GF-D8 (cell line): ENCODE data around the gene AIFM3.
"Not testable (repeated sequence)": the region's sequence is repeated elsewhere in the genome, so short reads cannot be mapped to it uniquely, and the experiment has no call there.

Source experiments
- DNase-seq: peaks from one replicate; lab custom pipeline; 2025; lab: John Stamatoyannopoulos, UW

Gene AIFM3

GRCh38 chr22:20940904-20941385 lies 26.1 kb upstream of the AIFM3 start:
- DNase-seq = no peak

DNA sequence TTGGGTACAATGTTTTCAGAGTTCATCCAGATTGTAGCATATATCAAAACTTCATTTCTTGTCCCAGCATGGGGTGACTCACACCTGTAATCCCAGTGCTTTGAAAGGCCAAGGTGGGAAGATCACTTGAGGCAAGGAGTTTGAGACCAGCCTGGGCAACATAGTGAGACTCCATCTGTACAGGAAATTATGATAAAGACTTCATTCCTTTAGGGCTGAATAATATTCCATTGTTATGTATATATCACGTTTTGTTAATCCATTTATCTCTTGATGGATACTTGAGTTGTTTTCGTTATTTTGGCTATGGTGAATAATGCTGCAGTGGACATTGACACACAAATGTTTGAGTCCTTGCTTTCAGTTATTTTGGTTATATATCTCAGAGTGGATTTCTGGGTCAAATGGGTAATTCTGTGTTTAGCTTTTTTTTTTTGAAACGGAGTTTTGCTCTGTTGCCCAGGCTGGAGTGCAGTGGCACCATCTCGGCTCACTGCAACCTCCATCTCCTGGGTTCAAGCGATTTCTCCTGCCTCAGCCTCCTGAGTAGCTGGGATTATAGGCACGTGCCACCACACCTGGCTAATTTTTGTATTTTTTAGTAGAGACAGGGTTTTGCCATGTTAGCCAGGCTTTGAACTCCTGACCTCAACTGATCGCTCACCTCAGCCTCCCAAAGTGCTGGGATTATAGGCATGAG lies 24.7 kb upstream of the AIFM3 start:
- DNase-seq = not testable (repeated sequence)

DNA sequence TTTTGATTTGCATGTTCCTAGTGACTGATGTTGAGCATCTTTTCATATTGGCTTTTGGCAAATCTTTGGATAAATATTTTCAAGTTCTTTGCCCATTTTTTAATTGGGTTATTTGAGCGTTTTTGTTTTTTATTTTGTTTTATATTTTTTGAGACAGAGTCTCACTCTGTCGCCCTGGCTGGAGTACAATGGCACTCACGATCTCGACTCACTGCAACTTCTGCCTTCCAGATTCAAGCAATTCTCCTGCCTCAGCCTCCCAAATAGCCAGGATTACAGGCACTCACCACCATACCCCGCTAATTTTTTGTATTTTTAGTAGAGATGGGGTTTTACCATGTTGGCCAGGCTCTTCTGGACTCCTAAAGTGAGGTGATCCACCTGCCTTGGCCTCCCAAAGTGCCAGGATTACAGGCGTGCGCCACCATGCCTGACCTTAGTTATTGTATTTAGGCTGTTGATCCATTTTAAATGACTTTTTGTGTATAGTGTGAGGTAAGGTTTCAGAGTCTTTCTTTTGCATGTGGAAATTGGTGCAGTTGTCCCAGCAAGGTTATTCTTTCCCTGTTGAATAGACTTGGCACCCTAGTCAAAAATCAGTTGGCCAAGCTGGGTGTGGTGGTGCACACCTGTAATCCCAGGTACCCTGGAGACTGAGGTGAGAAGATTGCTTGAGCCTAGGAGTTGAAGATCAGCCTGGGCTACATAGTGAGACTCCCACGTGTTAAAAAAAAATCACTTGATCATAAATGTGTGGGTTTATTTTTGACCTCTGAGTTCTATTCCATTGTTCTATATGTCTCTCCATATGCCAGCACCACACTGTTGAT lies 23.7 kb upstream of the AIFM3 start:
- no peak for DNase-seq

DNA sequence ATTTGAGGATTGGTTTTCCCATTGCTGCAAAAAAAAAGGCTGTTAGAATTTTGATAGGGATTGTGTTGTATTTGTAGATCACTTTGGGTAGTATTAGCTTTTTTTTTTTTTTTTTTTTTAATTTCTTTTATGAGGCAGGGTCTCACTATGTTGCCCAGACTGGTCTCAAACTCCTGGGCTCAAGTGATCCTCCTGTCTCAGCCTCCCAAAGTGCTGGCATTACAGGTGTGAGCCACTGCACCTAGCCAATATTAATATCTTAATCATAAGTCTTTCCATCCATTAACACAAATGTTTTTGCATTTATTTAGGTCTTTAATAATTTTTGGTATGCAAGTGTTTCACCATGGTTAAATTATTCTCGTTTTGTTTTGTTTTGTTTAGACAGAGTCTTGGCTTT lies 23.0 kb upstream of the AIFM3 start:
- DNase-seq = no peak

DNA sequence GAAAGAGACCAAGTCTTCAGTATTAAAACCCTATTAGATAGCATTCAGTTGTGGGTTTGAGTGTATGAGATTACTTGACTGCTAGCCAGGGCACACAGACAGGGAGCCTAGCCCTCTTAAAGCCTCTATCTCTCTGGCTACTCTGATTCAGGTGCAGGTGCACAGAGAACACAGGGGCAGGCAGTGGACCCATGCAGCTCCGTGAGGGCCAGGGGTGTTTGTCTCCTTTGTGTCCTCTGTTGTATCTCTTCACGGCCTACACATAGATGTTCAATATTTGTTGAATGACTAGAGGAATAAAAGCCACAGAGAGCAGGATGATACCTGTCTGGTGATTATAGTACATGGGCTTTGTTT lies 21.5 kb upstream of the AIFM3 start:
- DNase-seq = no peak

DNA sequence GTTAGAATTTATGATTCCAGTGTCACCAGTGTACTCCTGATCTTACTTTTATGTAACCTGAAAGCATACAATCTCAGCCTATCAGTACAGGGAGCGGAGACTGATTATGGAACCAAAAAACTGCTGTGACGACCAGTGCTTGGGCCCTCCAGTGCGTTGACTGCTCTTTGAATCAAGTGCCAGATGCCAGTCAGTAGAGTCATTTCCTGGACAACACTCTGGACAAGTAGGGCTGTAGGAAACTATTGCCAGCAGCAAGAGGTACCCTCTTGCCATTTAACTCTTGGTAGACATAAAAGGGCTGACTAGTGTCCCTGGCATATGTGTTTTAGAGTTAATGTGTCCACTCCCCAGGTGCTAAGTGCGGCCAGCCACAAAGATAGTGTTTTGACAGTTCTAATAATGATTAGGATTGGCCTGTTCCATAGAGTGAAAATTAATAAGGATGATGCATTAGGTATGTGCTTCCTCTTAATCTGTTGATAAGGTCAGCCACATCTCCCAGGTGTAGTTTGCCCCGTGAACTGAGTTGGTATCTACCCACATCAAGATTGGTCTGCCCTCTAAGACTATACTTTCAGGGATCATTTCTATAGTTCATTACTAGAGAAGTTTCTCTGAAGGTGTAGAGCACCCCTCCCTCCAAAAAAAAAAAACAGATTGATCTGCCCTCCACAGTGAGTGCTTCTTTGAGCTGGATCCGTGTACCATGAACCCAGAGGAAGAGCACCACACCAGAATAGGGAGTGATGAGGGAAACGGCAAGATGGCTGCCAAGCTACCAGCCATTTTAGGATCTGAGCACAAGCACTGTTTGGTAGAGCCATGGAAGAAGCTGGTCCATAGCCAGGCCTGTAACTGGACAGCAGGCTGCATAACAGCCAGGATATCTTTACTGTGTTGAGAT lies 20.7 kb upstream of the AIFM3 start:
- DNase-seq = no peak

DNA sequence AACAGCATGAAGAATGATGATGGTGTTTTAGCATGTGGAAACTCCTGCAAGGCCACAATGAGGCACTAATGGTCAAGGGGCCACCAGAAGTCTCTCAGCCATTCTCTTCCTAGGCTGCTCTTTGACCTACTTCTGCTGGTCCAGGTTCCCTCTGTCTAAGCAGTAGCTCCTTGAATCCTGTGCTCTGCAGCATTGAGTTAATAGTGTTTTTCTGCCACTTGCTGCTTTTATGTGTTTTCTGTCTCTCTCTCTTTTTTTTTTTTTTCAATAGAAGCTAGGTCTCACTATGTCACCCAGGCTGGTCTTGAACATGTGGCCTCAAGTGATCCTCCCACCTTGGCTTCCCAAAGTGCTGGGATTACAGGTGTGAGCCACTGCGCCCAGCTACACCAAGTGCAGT lies 20.1 kb upstream of the AIFM3 start:
- no peak for DNase-seq

DNA sequence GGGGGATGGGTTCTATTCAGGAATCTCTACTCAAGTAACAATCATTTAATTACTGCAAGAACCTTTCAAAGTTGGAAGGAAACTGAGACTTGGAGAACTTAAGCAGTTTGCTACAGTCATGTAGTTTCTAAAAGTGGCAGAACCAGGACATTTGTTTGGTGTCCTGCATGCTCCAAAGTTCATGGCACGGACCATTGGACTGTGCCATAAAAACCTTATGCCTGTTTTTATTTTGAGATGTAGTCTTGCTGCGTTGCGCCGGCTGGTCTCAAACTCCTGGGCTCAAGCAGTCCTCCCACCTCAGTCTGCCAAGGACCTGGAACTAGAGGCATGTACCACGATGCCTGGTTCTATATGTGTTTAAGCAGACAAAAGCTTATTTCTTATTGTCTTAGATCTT lies 18.6 kb upstream of the AIFM3 start:
- DNase-seq = no peak

- DNase-seq = no peak
Observed at GRCh38 chr22:20948989-20949388, 18.1 kb upstream of the AIFM3 start.

DNA sequence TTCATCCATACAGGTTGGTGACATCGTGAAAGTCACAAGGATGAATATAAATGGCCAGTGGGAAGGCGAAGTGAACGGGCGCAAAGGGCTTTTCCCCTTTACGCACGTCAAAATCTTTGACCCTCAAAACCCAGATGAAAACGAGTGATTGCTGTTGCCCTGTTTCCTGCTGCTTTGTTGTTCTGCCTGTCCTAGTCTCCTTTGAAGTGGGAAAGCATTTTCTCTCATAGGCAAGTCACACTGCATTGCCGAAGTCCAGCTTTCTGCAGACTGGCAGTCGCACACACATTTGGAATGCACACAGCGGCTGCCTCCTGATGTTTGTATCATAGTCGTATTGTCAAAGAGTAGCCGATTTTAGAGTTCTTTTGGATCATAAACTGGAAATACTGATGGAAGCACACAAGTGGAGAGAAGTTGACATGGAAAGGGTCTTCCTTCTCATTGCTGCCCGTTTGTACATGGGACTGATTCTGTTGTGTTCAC lies 17.3 kb upstream of the AIFM3 start:
- no peak for DNase-seq

GRCh38 chr22:20951151-20951931 lies 15.7 kb upstream of the AIFM3 start:
- DNase-seq = no peak

- no peak for DNase-seq
Observed at GRCh38 chr22:20951932-20952380, 15.1 kb upstream of the AIFM3 start.

- DNase-seq = no peak
Observed at GRCh38 chr22:20952544-20953341, 14.3 kb upstream of the AIFM3 start.

GRCh38 chr22:20953342-20953608 lies 13.8 kb upstream of the AIFM3 start:
- no peak for DNase-seq

GRCh38 chr22:20953668-20954500 lies 13.2 kb upstream of the AIFM3 start:
- DNase-seq = no peak

DNA sequence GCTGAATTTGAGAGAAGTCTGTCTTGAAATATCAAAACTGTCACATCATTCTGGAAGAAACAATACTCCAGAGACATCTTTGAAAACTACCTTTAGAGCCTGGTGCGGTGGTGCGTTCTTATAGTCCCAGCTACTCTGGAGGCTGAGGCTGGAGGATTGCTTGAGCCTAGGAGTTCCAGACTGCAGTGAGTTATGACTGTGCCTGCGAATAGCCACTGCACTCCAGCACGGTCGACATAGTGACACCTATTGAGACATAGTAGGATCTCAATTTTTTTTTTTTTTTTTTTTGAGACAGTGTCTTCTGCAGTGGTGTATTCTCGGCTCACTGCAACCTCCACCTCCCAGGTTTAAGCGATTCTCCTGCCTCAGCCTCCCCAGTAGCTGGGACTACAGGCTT lies 11.5 kb upstream of the AIFM3 start:
- DNase-seq = no peak

GRCh38 chr22:20956258-20957101 lies 10.6 kb upstream of the AIFM3 start:
- DNase-seq = no peak

DNA sequence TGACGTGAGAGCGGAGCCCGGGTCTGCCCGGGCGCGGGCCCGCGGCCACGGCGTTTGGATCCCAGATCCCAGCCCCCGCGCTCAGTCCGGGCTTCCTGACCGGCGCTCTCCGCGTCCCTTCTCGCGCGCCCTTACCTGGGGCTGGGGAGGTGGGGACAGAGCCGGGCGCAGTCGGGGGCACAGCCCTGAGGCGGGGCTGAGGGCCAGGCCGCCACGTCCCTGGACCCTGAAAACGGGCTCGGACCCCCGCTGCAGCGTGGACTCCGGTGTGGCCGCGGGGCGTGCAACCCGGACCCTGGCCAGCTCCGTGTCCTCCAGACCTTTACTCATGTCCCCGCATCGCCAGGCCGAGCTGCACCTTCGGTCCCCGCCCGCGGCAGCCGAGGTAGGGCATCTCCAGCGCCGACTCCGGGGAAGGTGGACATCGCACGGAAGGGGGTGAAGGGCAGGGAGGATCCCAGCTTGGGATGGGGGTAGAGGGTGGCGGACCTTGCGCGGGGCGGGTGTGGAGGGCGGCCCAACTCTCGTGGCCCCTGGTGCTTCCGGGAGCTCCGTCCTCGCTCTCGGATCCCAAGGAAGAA lies 9.9 kb upstream of the AIFM3 start:
- no peak for DNase-seq
